ENCODE measurements around the gene APOBEC3F.

APOBEC3F gene

DNA sequence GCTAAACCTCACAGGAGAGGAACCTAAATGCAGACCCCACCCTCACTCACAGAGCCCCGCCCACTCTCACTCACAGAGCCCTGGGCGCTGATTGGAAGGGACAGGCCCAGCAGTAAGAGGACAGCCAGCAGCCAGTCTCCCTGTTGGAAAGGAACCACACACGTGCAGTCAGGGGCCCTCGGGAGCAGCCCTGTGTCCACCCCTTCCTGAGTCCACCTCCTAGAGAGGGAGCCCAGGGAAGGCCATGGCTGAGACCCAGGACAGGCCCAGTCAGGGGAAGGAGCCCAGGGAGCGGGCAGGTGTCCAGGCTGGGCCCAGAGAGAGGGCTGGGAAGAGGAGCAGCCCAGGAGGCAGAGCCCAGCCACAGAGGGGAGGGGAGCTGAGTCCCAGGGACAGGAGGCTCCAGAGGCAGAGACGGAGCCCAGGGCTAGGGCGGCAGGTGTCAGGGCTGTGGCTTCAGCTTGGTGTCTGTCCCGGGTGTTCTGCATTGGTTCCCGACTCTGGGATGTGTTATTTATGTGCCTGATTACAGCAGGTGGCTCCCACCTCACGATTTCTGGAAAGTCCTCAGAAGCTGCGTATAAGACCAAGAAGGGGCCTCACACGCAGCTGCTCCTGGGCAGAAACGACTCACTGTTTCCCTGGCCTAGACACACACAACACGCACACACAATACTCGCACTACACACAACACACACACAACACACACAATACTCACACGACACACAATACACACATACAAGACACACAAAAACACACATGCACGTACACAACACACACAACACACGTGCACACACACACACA lies 47.4 kb downstream of the APOBEC3F start:
- no peak for TF ChIP-seq CTCF (IDR thresholded peaks at IDR 0.05; ENCODE audit: borderline replicate concordance, insufficient read depth, low read depth, low read length)
- H3K4me3 ChIP-seq (ENCODE audit: low read depth, low read length), result no peak overlapping the region

GRCh38 chr22:39088685-39089032 lies 48.0 kb downstream of the APOBEC3F start:
- no peak for TF ChIP-seq CTCF (IDR thresholded peaks at IDR 0.05; ENCODE audit: borderline replicate concordance, insufficient read depth, low read depth, low read length)
- H3K4me3 ChIP-seq (ENCODE audit: low read depth, low read length), result no peak overlapping the region

- no peak for TF ChIP-seq CTCF (IDR thresholded peaks at IDR 0.05; ENCODE audit: borderline replicate concordance, insufficient read depth, low read depth, low read length)
- H3K4me3 ChIP-seq (ENCODE audit: low read depth, low read length), result no peak overlapping the region
Measured at GRCh38 chr22:39089928-39090327, 49.3 kb downstream of the APOBEC3F start.

- H3K4me3 ChIP-seq (ENCODE audit: low read depth, low read length), result no peak overlapping the region
- no peak for TF ChIP-seq CTCF (IDR thresholded peaks at IDR 0.05; ENCODE audit: borderline replicate concordance, insufficient read depth, low read depth, low read length)
Measured at GRCh38 chr22:39090426-39091064, 49.9 kb downstream of the APOBEC3F start.

GRCh38 chr22:39091126-39092081 lies 50.7 kb downstream of the APOBEC3F start:
- no peak for TF ChIP-seq CTCF (IDR thresholded peaks at IDR 0.05; ENCODE audit: borderline replicate concordance, insufficient read depth, low read depth, low read length)
- H3K4me3 ChIP-seq (ENCODE audit: low read depth, low read length), result no peak overlapping the region

DNA sequence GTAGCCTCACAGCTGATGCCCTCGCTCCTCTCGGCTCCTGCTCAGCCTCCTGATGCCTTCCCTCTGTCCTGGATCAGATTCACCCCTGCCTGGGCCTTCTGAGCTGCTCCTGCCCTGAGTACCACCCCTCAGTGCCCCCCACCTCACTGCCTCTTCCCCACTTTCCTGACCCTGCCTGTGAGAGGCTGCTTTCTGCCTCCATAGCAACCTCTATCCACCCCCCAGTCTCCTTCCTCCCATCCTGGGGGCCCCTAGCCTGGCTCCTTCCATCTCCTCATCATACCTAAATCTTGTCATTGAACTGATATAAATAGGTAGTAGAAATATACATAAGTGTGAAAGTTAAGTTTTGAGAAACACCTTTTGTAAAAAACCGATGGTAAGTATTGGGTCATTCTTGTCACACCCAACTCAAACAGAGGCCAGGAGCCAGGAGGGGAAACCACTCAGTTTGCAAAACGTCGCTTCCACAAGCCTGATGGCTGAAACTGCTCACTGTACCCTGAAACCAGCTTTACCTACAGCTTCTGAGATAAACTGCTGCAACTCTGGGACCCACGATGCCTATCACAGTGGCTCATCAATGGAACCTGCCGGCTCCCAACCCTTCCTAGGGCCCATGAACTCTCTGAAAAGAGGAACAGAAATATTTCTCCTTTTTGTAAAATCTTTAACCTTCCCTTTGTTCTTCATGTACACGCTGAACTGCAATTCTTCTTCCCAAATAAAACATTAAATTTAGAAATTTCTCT lies 51.6 kb downstream of the APOBEC3F start:
- no peak overlapping the region for H3K4me3 ChIP-seq (ENCODE audit: low read depth, low read length)
- no peak for TF ChIP-seq CTCF (IDR thresholded peaks at IDR 0.05; ENCODE audit: borderline replicate concordance, insufficient read depth, low read depth, low read length)

All from GM12875 (cell line).